Uterus (tissue), 2 donors: Measurements from ENCODE around the gene PTGER1.

ENCODE experiments used
- CTCF ChIP-seq, 4 experiments: fragments of 200-600 bp in 2 of 4; fragments of 450-650 bp in 2 of 4; sonication (generic) in 2 of 4; IDR thresholded peaks; one replicate each; pipeline ENCODE4 v1.5.1; 2016 to 2019; ENCODE audit warnings: antibody characterized with exemption in 4 of 4, mild to moderate bottlenecking in 2 of 4, moderate library complexity in 1 of 4
- POLR2A ChIP-seq, 2 donors: fragments of 450-650 bp; IDR thresholded peaks; one replicate each; pipeline ENCODE4 v1.6.1; 2016; ENCODE audit warnings: antibody characterized with exemption in 2 of 2, mild to moderate bottlenecking in 1 of 2, moderate library complexity in 1 of 2

GRCh38 chr19:14442891-14443631, 32.1 kb downstream of the PTGER1 start:
- no peak for TF ChIP-seq CTCF (IDR thresholded peaks at IDR 0.05)
- no peak for TF ChIP-seq POLR2A (IDR thresholded peaks at IDR 0.05)
